ENCODE data around the gene WBP2. TPM values are rescaled to one million over a fixed set of nuclear protein-coding genes. Genes with fewer than 3 reads are reported as not detected.

The WBP2 gene
- total RNA-seq, 2 experiments from 2014 or later: 29.9 to 117 TPM

- TF ChIP-seq EZH2phosphoT487 (IDR thresholded peaks at IDR 0.05; ENCODE audit: borderline replicate concordance, low read depth, low read length) (no peak), CTCF (conservative IDR thresholded peaks at IDR 0.05; ENCODE audit: low read length) (no peak)
- no peak for DNase-seq (ENCODE audit: low spot score)
- intact Hi-C loops (cut with micrococcal nuclease; ENCODE audit: unreplicated experiment): no loop called here
- ChIA-PET POLR2A (interaction anchor here (0.6 to 1.2 kb wide), 2 partner anchors 28 to 42 kb away, joined by 3 to 4 read pairs; no protein-coding TSS in a partner anchor), CTCF (ENCODE audit: unreplicated experiment) (no interaction called here)
- Histone ChIP-seq H3K9me2 (ENCODE audit: insufficient read depth, low read length) (no peaks in the 10 kb centered on the region), H3K4me1 (ENCODE audit: insufficient read depth, low read length, poor library complexity, severe bottlenecking) (peaks cover 16% of the 10 kb centered on the region), H3K36me3 (ENCODE audit: insufficient read depth, low read length) (peaks cover 67% of the 10 kb centered on the region), H3K4me2 (ENCODE audit: low read length) (no peak overlapping the region), H2AFZ (ENCODE audit: low read length) (no peak overlapping the region), H3K79me2 (ENCODE audit: insufficient read depth, low read depth, low read length) (no peaks in the 10 kb centered on the region), H3K27ac (ENCODE audit: low read depth, low read length, poor library complexity, severe bottlenecking) (no peak overlapping the region), H3K9me3 (ENCODE audit: low read length) (no peaks in the 10 kb centered on the region), H3K4me3 (ENCODE audit: low read depth, low read length, poor library complexity, severe bottlenecking) (no peak overlapping the region), H4K20me1 (ENCODE audit: insufficient read depth, low read length) (no peaks in the 10 kb centered on the region)
- BruUV-seq (replicated peaks): no TSS peak
Observed at GRCh38 chr17:75822800-75823166, 32.4 kb downstream of the WBP2 start.

- H3K79me2 ChIP-seq (ENCODE audit: insufficient read depth, low read depth, low read length): no peaks in the 10 kb centered on the region
- H4K20me1 ChIP-seq (ENCODE audit: insufficient read depth, low read length): no peaks in the 10 kb centered on the region
- H3K4me3 ChIP-seq (ENCODE audit: low read depth, low read length, poor library complexity, severe bottlenecking): no peak overlapping the region
- intact Hi-C loops (cut with micrococcal nuclease; ENCODE audit: unreplicated experiment): no loop called here
- ChIA-PET CTCF (ENCODE audit: unreplicated experiment) (no interaction called here), POLR2A (interaction anchor here (0.6 to 1.2 kb wide), 2 partner anchors 27 to 43 kb away, joined by 3 to 4 read pairs; no protein-coding TSS in a partner anchor)
- TF ChIP-seq CTCF (conservative IDR thresholded peaks at IDR 0.05; ENCODE audit: low read length): no peak
- TF ChIP-seq EZH2phosphoT487 (IDR thresholded peaks at IDR 0.05; ENCODE audit: borderline replicate concordance, low read depth, low read length): no peak
- no TSS peak for BruUV-seq (replicated peaks)
- DNase-seq (ENCODE audit: low spot score): peak; percentile 58
- H2AFZ ChIP-seq (ENCODE audit: low read length): no peak overlapping the region
- no peaks in the 10 kb centered on the region for H3K9me3 ChIP-seq (ENCODE audit: low read length)
- peaks cover 13% of the 10 kb centered on the region for H3K4me1 ChIP-seq (ENCODE audit: insufficient read depth, low read length, poor library complexity, severe bottlenecking)
- H3K27ac ChIP-seq (ENCODE audit: low read depth, low read length, poor library complexity, severe bottlenecking): no peak overlapping the region
- peaks cover 73% of the 10 kb centered on the region for H3K36me3 ChIP-seq (ENCODE audit: insufficient read depth, low read length)
- no peak overlapping the region for H3K4me2 ChIP-seq (ENCODE audit: low read length)
- no peaks in the 10 kb centered on the region for H3K9me2 ChIP-seq (ENCODE audit: insufficient read depth, low read length)
Observed at GRCh38 chr17:75822119-75822799, 32.9 kb downstream of the WBP2 start.

- DNase-seq (ENCODE audit: low spot score): no peak
- intact Hi-C loops (cut with micrococcal nuclease; ENCODE audit: unreplicated experiment): no loop called here
- H4K20me1 ChIP-seq (ENCODE audit: insufficient read depth, low read length): no peaks in the 10 kb centered on the region
- ChIA-PET CTCF (ENCODE audit: unreplicated experiment) (no interaction called here), POLR2A (interaction anchor here (1.2 kb wide), 1 partner anchor 27 kb away, joined by 3 read pairs; no protein-coding TSS in a partner anchor)
- no peaks in the 10 kb centered on the region for H3K79me2 ChIP-seq (ENCODE audit: insufficient read depth, low read depth, low read length)
- H3K4me3 ChIP-seq (ENCODE audit: low read depth, low read length, poor library complexity, severe bottlenecking): no peak overlapping the region
- no peak overlapping the region for H2AFZ ChIP-seq (ENCODE audit: low read length)
- no peak overlapping the region for H3K27ac ChIP-seq (ENCODE audit: low read depth, low read length, poor library complexity, severe bottlenecking)
- H3K9me2 ChIP-seq (ENCODE audit: insufficient read depth, low read length): no peaks in the 10 kb centered on the region
- no TSS peak for BruUV-seq (replicated peaks)
- H3K36me3 ChIP-seq (ENCODE audit: insufficient read depth, low read length): peaks cover 77% of the 10 kb centered on the region
- no peak overlapping the region for H3K4me2 ChIP-seq (ENCODE audit: low read length)
- H3K9me3 ChIP-seq (ENCODE audit: low read length): no peaks in the 10 kb centered on the region
- H3K4me1 ChIP-seq (ENCODE audit: insufficient read depth, low read length, poor library complexity, severe bottlenecking): peaks cover 6% of the 10 kb centered on the region
- TF ChIP-seq EZH2phosphoT487 (IDR thresholded peaks at IDR 0.05; ENCODE audit: borderline replicate concordance, low read depth, low read length) (no peak), CTCF (conservative IDR thresholded peaks at IDR 0.05; ENCODE audit: low read length) (no peak)
Observed at GRCh38 chr17:75821552-75821951, 33.6 kb downstream of the WBP2 start.

All from OCI-LY7 (cell line).